OCI-LY3 (cell line): ENCODE data around the gene TRAPPC12.

Experiments
- H2AFZ ChIP-seq: fragments of 200-600, 300-600 bp; shearing (Covaris generic); 2 replicates; pipeline ENCODE4 v1.6.0; 2014; ENCODE audit warnings: antibody characterized with exemption, low read depth, low read length
- H3K27ac ChIP-seq: fragments of 200-600, 300-600 bp; sonication (generic); 2 replicates; pipeline ENCODE4 v1.5.1; 2014; ENCODE audit warnings: mild to moderate bottlenecking, low read length, moderate library complexity, mixed read lengths
- H3K27me3 ChIP-seq: fragments of 200-600, 300-600 bp; sonication (generic); 2 replicates; pipeline ENCODE4 v1.6.1; 2014; ENCODE audit warnings: low read depth, low read length, mixed read lengths
- H3K36me3 ChIP-seq: fragments of 200-600, 300-600 bp; sonication (generic); replicated peaks from 2 replicates; pipeline ENCODE3; 2014; ENCODE audit warnings: low read depth, low read length, mixed read lengths
- H3K4me1 ChIP-seq: fragments of 300-600, 200-600 bp; sonication (generic); 2 replicates; pipeline ENCODE4 v1.6.1; 2014; ENCODE audit warnings: low read length, mixed read lengths
- H3K4me2 ChIP-seq: fragments of 200-600, 300-600 bp; sonication (generic); 2 replicates; pipeline ENCODE4 v1.6.1; 2014; ENCODE audit warnings: low read length, mixed read lengths
- H3K4me3 ChIP-seq: fragments of 300-600, 200-600 bp; sonication (generic); 2 replicates; pipeline ENCODE4 v1.5.1; 2014; ENCODE audit warnings: antibody characterized with exemption, mild to moderate bottlenecking, low read length, moderate library complexity
- H3K79me2 ChIP-seq: fragments of 300-600, 200-600 bp; shearing (Covaris generic); 2 replicates; pipeline ENCODE4 v1.6.1; 2014; ENCODE audit warnings: mild to moderate bottlenecking, low read length, mixed read lengths
- H3K9ac ChIP-seq: fragments of 300-600, 200-600 bp; shearing (Covaris generic); 2 replicates; pipeline ENCODE4 v1.6.0; 2014; ENCODE audit warnings: mild to moderate bottlenecking, low read length, moderate library complexity
- H3K9me3 ChIP-seq: fragments of 200-600, 300-600 bp; shearing (Covaris generic); 2 replicates; pipeline ENCODE4 v1.6.1; 2014; ENCODE audit warnings: low read length, mixed read lengths; ENCODE audit not compliant: insufficient read depth
- H4K20me1 ChIP-seq: fragments of 200-600, 300-600 bp; sonication (generic); 2 replicates; pipeline ENCODE4 v1.6.1; 2016; ENCODE audit warnings: low read length, mixed read lengths; ENCODE audit not compliant: insufficient read depth
- CTCF ChIP-seq: fragments of 200-600, 300-600 bp; sonication (generic); IDR thresholded peaks from 2 replicates; pipeline ENCODE4 v1.5.1; 2014; ENCODE audit warnings: antibody characterized with exemption, low read length, low read depth
- EZH2phosphoT487 ChIP-seq: fragments of 200-600 bp; shearing (Covaris generic); IDR thresholded peaks from 2 replicates; pipeline ENCODE4 v1.6.1; 2018; ENCODE audit warnings: antibody characterized with exemption, mixed run types, low read depth

The TRAPPC12 gene

GRCh38 chr2:3429066-3429610, 49.6 kb downstream of the TRAPPC12 start:
- TF ChIP-seq CTCF = no peak
- TF ChIP-seq EZH2phosphoT487 = no peak
- Histone ChIP-seq H3K36me3 (peaks cover 61% of the 10 kb centered on the region), H3K79me2 (no peaks in the 10 kb centered on the region; the same call in 1 of the 2 replicates), H3K27ac (no peak overlapping the region), H3K4me3 (no peak overlapping the region), H2AFZ (no peak overlapping the region), H3K4me2 (no peak overlapping the region), H3K27me3 (no peaks in the 10 kb centered on the region), H4K20me1 (no peaks in the 10 kb centered on the region), H3K4me1 (peaks cover 18% of the 10 kb centered on the region), H3K9me3 (no peaks in the 10 kb centered on the region), H3K9ac (no peak overlapping the region)

- H3K9ac ChIP-seq = no peak overlapping the region
- H3K4me2 ChIP-seq = no peak overlapping the region
- no peaks in the 10 kb centered on the region for H3K9me3 ChIP-seq
- no peak overlapping the region for H3K4me3 ChIP-seq
- H2AFZ ChIP-seq = no peak overlapping the region
- H4K20me1 ChIP-seq = no peaks in the 10 kb centered on the region
- no peak overlapping the region for H3K27ac ChIP-seq
- H3K36me3 ChIP-seq = peaks cover 56% of the 10 kb centered on the region
- H3K4me1 ChIP-seq = peaks cover 18% of the 10 kb centered on the region
- H3K79me2 ChIP-seq = no peaks in the 10 kb centered on the region; the same call in 1 of the 2 replicates
- no peaks in the 10 kb centered on the region for H3K27me3 ChIP-seq
- TF ChIP-seq EZH2phosphoT487 = no peak
- no peak for TF ChIP-seq CTCF
Measured at GRCh38 chr2:3430172-3430571, 50.7 kb downstream of the TRAPPC12 start.

GRCh38 chr2:3430740-3431490, 51.4 kb downstream of the TRAPPC12 start:
- H3K4me1 ChIP-seq = peaks cover 23% of the 10 kb centered on the region
- H3K79me2 ChIP-seq = no peaks in the 10 kb centered on the region; the same call in 1 of the 2 replicates
- no peak overlapping the region for H2AFZ ChIP-seq
- peaks cover 52% of the 10 kb centered on the region for H3K36me3 ChIP-seq
- H3K27ac ChIP-seq = no peak overlapping the region
- no peaks in the 10 kb centered on the region for H3K27me3 ChIP-seq
- no peak for TF ChIP-seq CTCF
- TF ChIP-seq EZH2phosphoT487 = no peak
- no peaks in the 10 kb centered on the region for H4K20me1 ChIP-seq
- no peaks in the 10 kb centered on the region for H3K9me3 ChIP-seq
- H3K4me3 ChIP-seq = no peak overlapping the region
- H3K4me2 ChIP-seq = no peak overlapping the region
- no peak overlapping the region for H3K9ac ChIP-seq

GRCh38 chr2:3432067-3432466, 52.6 kb downstream of the TRAPPC12 start:
- no peaks in the 10 kb centered on the region for H3K9me3 ChIP-seq
- H3K27me3 ChIP-seq = no peaks in the 10 kb centered on the region
- no peak overlapping the region for H3K4me3 ChIP-seq
- H3K79me2 ChIP-seq = no peaks in the 10 kb centered on the region; the same call in 1 of the 2 replicates
- H3K4me1 ChIP-seq = peaks cover 15% of the 10 kb centered on the region
- no peak overlapping the region for H3K9ac ChIP-seq
- H4K20me1 ChIP-seq = no peaks in the 10 kb centered on the region
- H3K36me3 ChIP-seq = peaks cover 40% of the 10 kb centered on the region
- H2AFZ ChIP-seq = no peak overlapping the region
- TF ChIP-seq EZH2phosphoT487 (no peak), CTCF (no peak)
- H3K4me2 ChIP-seq = no peak overlapping the region
- H3K27ac ChIP-seq = no peak overlapping the region
